ENCODE results near the gene CLCA4.

The CLCA4 gene

DNA sequence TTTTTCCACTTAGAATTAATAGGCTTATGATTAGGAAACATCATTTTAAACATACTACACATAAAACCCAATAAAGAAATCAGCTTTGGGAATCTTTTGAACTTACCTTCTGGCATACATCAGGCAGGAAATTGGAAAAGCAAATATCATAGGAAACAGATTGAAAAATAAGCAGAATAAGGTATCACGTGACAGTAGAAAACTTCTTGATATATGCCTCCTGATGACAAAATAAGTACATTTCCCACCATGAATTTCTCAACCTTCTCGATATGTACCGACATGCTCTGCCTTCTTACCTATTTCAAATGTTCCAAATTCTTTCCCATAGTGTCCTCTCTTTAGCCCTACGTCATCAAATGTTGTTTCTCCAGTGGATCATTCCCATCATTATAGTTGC, 72.4 kb downstream of the CLCA4 start:
- Histone ChIP-seq H4K91ac (ENCODE audit: low read depth, low read length, poor library complexity) (no peak overlapping the region), H3K18ac (ENCODE audit: low read length) (no peak overlapping the region), H3K27me3 (ENCODE audit: control insufficient read depth in 3 of 3, insufficient read depth in 3 of 3, low read depth in 1 of 3, low read length in 3 of 3) (no peaks in the 10 kb centered on the region), H3K9ac (ENCODE audit: low read depth, low read length, poor library complexity) (no peak overlapping the region), H3K4me1 (ENCODE audit: control insufficient read depth in 2 of 2, insufficient read depth in 1 of 2, low read depth in 1 of 2, low read length in 2 of 2) (no peaks in the 10 kb centered on the region), H3K9me3 (replicated peaks in 1 of 2; ENCODE audit: control insufficient read depth in 2 of 2, insufficient read depth in 1 of 2, low read depth in 1 of 2, low read length in 2 of 2) (no peaks in the 10 kb centered on the region), H3K4me2 (ENCODE audit: insufficient read depth, low read length, poor library complexity, severe bottlenecking) (no peak overlapping the region), H2BK5ac (ENCODE audit: low read length) (no peak overlapping the region), H3K4ac (ENCODE audit: low read length) (no peak overlapping the region), H3K36me3 (replicated peaks in 1 of 2; ENCODE audit: control insufficient read depth in 2 of 2, insufficient read depth in 2 of 2, low read length in 2 of 2) (no peaks in the 10 kb centered on the region), H3K23ac (ENCODE audit: low read depth, low read length, poor library complexity) (no peak overlapping the region), H4K8ac (ENCODE audit: low read depth, low read length) (no peak overlapping the region), H2AK5ac (ENCODE audit: low read depth, low read length) (no peak overlapping the region), H3K4me3 (ENCODE audit: low read length in 2 of 2) (no peak overlapping the region), H3K27ac (replicated peaks; ENCODE audit: low read length) (no peak overlapping the region), H2AFZ (ENCODE audit: low read length) (no peak overlapping the region), H2BK12ac (ENCODE audit: low read length) (no peak overlapping the region), H3K79me1 (ENCODE audit: low read depth, low read length) (no peaks in the 10 kb centered on the region), H3K14ac (ENCODE audit: low read length) (no peak overlapping the region), H2BK15ac (ENCODE audit: low read length) (no peak overlapping the region), H2BK120ac (ENCODE audit: low read depth, low read length) (no peak overlapping the region)
- no CpG with 5 or more reads among the region's 4 CpGs for WGBS, 2 donors (ENCODE audit: extremely low coverage in 2 of 2, insufficient read length in 2 of 2, insufficient replicate concordance in 1 of 2)
- DNase-seq (ENCODE audit: low spot score) = no peak

DNA sequence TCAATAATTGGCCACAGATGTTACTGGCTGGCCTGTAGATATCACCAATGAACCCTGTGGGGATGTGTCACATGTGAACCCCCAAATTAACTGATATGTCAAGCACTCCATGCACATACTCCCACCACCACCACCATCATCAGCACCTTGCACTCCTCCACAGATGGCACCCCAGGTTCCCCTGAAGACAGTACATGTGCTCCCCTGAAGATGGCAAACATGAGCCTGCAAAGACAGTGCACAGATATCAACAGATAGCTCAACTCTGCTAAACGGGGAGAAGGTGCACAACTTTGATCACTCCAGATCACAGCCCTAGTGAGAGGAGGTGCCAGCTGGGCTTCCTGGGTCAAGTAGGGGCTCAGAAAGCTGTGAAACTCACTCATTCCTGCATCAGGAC, 74.4 kb downstream of the CLCA4 start:
- Histone ChIP-seq H2BK12ac (ENCODE audit: low read length) (no peak overlapping the region), H4K91ac (ENCODE audit: low read depth, low read length, poor library complexity) (no peak overlapping the region)
- WGBS, 2 donors (ENCODE audit: extremely low coverage in 2 of 2, insufficient read length in 2 of 2, insufficient replicate concordance in 1 of 2) = no CpG with 5 or more reads among the region's 1 CpG

More for the DNA sequence above, 74.4 kb downstream of the CLCA4 start:
- Histone ChIP-seq H3K27me3 (ENCODE audit: control insufficient read depth in 3 of 3, insufficient read depth in 3 of 3, low read depth in 1 of 3, low read length in 3 of 3) (no peaks in the 10 kb centered on the region), H3K79me1 (ENCODE audit: low read depth, low read length) (no peaks in the 10 kb centered on the region), H2AFZ (ENCODE audit: low read length) (no peak overlapping the region), H3K18ac (ENCODE audit: low read length) (no peak overlapping the region), H4K8ac (ENCODE audit: low read depth, low read length) (no peak overlapping the region), H2BK5ac (ENCODE audit: low read length) (no peak overlapping the region), H3K27ac (replicated peaks; ENCODE audit: low read length) (no peak overlapping the region), H3K4me1 (ENCODE audit: control insufficient read depth in 2 of 2, insufficient read depth in 1 of 2, low read depth in 1 of 2, low read length in 2 of 2) (no peaks in the 10 kb centered on the region), H3K14ac (ENCODE audit: low read length) (no peak overlapping the region), H2AK5ac (ENCODE audit: low read depth, low read length) (no peak overlapping the region), H3K23ac (ENCODE audit: low read depth, low read length, poor library complexity) (no peak overlapping the region), H3K4me3 (ENCODE audit: low read length in 2 of 2) (no peak overlapping the region), H2BK120ac (ENCODE audit: low read depth, low read length) (no peak overlapping the region), H3K4ac (ENCODE audit: low read length) (no peak overlapping the region), H3K9ac (ENCODE audit: low read depth, low read length, poor library complexity) (no peak overlapping the region), H2BK15ac (ENCODE audit: low read length) (no peak overlapping the region), H3K4me2 (ENCODE audit: insufficient read depth, low read length, poor library complexity, severe bottlenecking) (no peak overlapping the region), H3K9me3 (replicated peaks in 1 of 2; ENCODE audit: control insufficient read depth in 2 of 2, insufficient read depth in 1 of 2, low read depth in 1 of 2, low read length in 2 of 2) (no peaks in the 10 kb centered on the region), H3K36me3 (replicated peaks in 1 of 2; ENCODE audit: control insufficient read depth in 2 of 2, insufficient read depth in 2 of 2, low read length in 2 of 2) (no peaks in the 10 kb centered on the region)
- no peak for DNase-seq (ENCODE audit: low spot score)
